Measurements from ENCODE around the gene RAB40A.
A peak's percentile ranks its signal among the peaks of the same experiment; 100 is the strongest.

The RAB40A gene

DNA sequence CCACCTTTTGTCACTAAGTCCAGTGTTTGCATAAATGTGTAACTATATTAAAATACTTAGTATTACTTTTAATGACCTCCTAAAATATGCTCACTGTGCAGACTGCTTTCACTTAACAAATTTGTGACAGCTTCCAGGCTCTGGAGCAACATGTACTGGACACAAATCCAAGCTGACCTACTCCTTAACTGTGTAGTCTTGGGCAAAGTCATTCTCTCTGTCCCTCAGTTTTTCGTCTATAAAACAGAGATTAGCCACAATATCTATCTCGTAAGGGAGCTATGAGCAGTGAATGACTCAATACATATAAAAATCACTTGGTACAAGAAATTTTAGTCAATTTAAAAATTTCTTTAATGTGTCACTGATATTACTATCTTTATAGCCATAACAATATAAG lies 20.4 kb upstream of the RAB40A start:
- Histone ChIP-seq H3K36me3 (ENCODE audit: control insufficient read depth, low read depth, low read length) (no peaks in the 10 kb centered on the region), H3K9ac (ENCODE audit: low read length) (no peak overlapping the region), H3K9me3 (ENCODE audit: control insufficient read depth, low read depth, low read length) (no peaks in the 10 kb centered on the region), H3K27ac (ENCODE audit: low read length) (no peak overlapping the region), H3K27me3 (ENCODE audit: control insufficient read depth, insufficient read depth, low read length) (no peaks in the 10 kb centered on the region), H3K4me1 (ENCODE audit: control insufficient read depth, low read depth, low read length) (no peaks in the 10 kb centered on the region), H3K4me3 (ENCODE audit: low read length) (no peak overlapping the region)

GRCh38 chrX:103538728-103539127 lies 19.4 kb upstream of the RAB40A start:
- Histone ChIP-seq H3K27ac (ENCODE audit: low read length) (no peak overlapping the region), H3K4me3 (ENCODE audit: low read length) (no peak overlapping the region), H3K9me3 (ENCODE audit: control insufficient read depth, low read depth, low read length) (no peaks in the 10 kb centered on the region), H3K36me3 (ENCODE audit: control insufficient read depth, low read depth, low read length) (no peaks in the 10 kb centered on the region), H3K27me3 (ENCODE audit: control insufficient read depth, insufficient read depth, low read length) (peaks cover 6% of the 10 kb centered on the region), H3K9ac (ENCODE audit: low read length) (no peak overlapping the region), H3K4me1 (ENCODE audit: control insufficient read depth, low read depth, low read length) (no peaks in the 10 kb centered on the region)

DNA sequence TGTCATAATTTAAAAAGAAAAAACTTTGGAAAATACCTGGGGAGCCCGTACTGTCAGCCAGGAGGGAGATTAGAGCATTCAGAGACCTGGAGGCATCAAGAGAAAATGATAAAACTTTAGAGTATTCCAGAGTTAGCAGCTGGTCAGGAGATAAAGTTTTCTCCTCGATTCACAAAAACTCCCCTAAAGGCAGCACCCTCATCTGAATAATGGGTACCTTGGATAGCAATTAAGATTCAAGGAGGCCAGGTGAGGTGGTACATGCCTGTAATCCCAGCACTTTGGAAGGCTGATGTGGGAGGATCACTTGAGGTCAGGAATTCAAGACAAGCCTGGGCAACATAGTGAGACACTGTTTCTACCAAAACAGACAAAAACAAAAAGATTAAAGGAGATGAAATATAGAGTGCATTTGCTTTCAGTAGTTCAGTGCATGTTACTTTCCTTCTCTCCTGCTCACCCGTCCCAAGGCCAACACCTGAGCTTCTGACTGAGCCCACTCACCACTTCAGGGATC lies 18.6 kb upstream of the RAB40A start:
- H3K9ac ChIP-seq (ENCODE audit: low read length): no peak overlapping the region
- H3K36me3 ChIP-seq (ENCODE audit: control insufficient read depth, low read depth, low read length): no peaks in the 10 kb centered on the region
- H3K4me3 ChIP-seq (ENCODE audit: low read length): no peak overlapping the region
- no peak overlapping the region for H3K27ac ChIP-seq (ENCODE audit: low read length)
- H3K4me1 ChIP-seq (ENCODE audit: control insufficient read depth, low read depth, low read length): no peaks in the 10 kb centered on the region
- no peaks in the 10 kb centered on the region for H3K9me3 ChIP-seq (ENCODE audit: control insufficient read depth, low read depth, low read length)
- peaks cover 6% of the 10 kb centered on the region for H3K27me3 ChIP-seq (ENCODE audit: control insufficient read depth, insufficient read depth, low read length)

DNA sequence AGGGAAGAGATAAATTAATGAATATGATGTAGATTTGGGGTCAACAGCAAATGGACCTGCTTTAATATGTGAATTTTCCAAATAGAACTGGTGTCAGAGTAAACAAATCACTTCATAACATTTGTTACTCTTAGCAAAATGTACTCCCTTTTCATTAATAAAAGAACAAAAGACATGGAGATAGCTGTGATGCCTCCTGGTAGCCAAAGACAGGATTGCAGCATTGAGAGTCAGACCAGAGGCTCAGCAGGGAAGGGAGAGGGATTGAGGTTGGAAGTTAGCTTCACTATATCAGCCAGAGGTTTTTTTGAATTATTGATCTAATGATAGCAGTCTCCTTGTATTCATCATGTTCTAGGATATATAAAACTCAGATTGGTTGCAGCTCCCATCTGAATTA lies 17.4 kb upstream of the RAB40A start:
- no peaks in the 10 kb centered on the region for H3K36me3 ChIP-seq (ENCODE audit: control insufficient read depth, low read depth, low read length)
- H3K4me3 ChIP-seq (ENCODE audit: low read length): no peak overlapping the region
- no peak overlapping the region for H3K27ac ChIP-seq (ENCODE audit: low read length)
- no peaks in the 10 kb centered on the region for H3K4me1 ChIP-seq (ENCODE audit: control insufficient read depth, low read depth, low read length)
- H3K9ac ChIP-seq (ENCODE audit: low read length): no peak overlapping the region
- H3K27me3 ChIP-seq (ENCODE audit: control insufficient read depth, insufficient read depth, low read length): peaks cover 6% of the 10 kb centered on the region
- H3K9me3 ChIP-seq (ENCODE audit: control insufficient read depth, low read depth, low read length): no peaks in the 10 kb centered on the region

DNA sequence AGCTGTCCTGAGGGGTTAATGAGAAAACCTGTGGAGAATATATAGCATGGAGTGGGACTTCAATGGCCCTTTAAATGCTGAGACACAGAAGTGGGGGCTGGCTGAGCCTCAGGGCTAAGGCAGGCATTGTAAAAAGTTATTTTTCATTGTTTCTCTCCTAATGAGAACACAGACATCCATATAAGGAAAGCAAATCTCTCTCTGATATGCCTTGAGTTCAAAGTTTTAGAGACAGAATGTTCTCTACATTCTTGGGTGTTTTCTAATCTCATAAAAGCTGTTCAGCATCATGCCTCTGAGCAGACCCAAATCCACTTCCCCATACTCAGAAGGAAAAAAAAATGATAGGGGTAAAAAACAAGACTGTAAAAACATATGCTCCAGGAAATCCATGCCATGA lies 16.8 kb upstream of the RAB40A start:
- Histone ChIP-seq H3K36me3 (ENCODE audit: control insufficient read depth, low read depth, low read length) (no peaks in the 10 kb centered on the region), H3K27me3 (ENCODE audit: control insufficient read depth, insufficient read depth, low read length) (peaks cover 6% of the 10 kb centered on the region), H3K4me3 (ENCODE audit: low read length) (no peak overlapping the region), H3K9me3 (ENCODE audit: control insufficient read depth, low read depth, low read length) (no peaks in the 10 kb centered on the region), H3K9ac (ENCODE audit: low read length) (no peak overlapping the region), H3K4me1 (ENCODE audit: control insufficient read depth, low read depth, low read length) (no peaks in the 10 kb centered on the region), H3K27ac (ENCODE audit: low read length) (no peak overlapping the region)

DNA sequence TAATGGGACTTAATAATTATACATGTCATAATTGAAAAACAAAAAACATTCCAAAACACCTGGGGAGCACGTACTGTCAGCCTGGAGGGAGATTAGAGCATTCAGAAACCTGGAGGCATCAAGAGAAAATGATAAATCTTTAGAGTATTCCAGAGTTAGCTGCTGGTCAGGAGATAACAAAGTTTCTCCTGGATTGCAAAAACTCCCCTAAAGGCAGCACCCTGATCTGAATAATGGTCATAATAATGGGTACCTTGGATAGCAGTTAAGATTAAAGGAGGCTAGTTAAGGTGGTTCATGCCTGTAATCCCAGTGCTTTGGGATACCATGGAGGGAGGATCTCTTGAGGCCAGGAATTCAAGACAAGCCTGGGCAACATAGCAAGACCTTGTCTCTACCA lies 15.9 kb upstream of the RAB40A start:
- H3K4me3 ChIP-seq (ENCODE audit: low read length): no peak overlapping the region
- no peaks in the 10 kb centered on the region for H3K4me1 ChIP-seq (ENCODE audit: control insufficient read depth, low read depth, low read length)
- no peaks in the 10 kb centered on the region for H3K36me3 ChIP-seq (ENCODE audit: control insufficient read depth, low read depth, low read length)
- H3K9me3 ChIP-seq (ENCODE audit: control insufficient read depth, low read depth, low read length): no peaks in the 10 kb centered on the region
- no peak overlapping the region for H3K27ac ChIP-seq (ENCODE audit: low read length)
- peaks cover 6% of the 10 kb centered on the region for H3K27me3 ChIP-seq (ENCODE audit: control insufficient read depth, insufficient read depth, low read length)
- no peak overlapping the region for H3K9ac ChIP-seq (ENCODE audit: low read length)

GRCh38 chrX:103533511-103534216 lies 14.4 kb upstream of the RAB40A start:
- H3K4me3 ChIP-seq (ENCODE audit: low read length): peak overlapping the region; percentile 68
- peak overlapping the region; percentile 32 for H3K9ac ChIP-seq (ENCODE audit: low read length)
- peaks cover 6% of the 10 kb centered on the region for H3K27me3 ChIP-seq (ENCODE audit: control insufficient read depth, insufficient read depth, low read length)
- H3K27ac ChIP-seq (ENCODE audit: low read length): no peak overlapping the region
- no peaks in the 10 kb centered on the region for H3K36me3 ChIP-seq (ENCODE audit: control insufficient read depth, low read depth, low read length)
- no peaks in the 10 kb centered on the region for H3K9me3 ChIP-seq (ENCODE audit: control insufficient read depth, low read depth, low read length)
- H3K4me1 ChIP-seq (ENCODE audit: control insufficient read depth, low read depth, low read length): no peaks in the 10 kb centered on the region

GRCh38 chrX:103531002-103531401 lies 11.7 kb upstream of the RAB40A start:
- H3K4me1 ChIP-seq (ENCODE audit: control insufficient read depth, low read depth, low read length): no peaks in the 10 kb centered on the region
- no peak overlapping the region for H3K9ac ChIP-seq (ENCODE audit: low read length)
- peaks cover 6% of the 10 kb centered on the region for H3K27me3 ChIP-seq (ENCODE audit: control insufficient read depth, insufficient read depth, low read length)
- no peak overlapping the region for H3K4me3 ChIP-seq (ENCODE audit: low read length)
- H3K9me3 ChIP-seq (ENCODE audit: control insufficient read depth, low read depth, low read length): no peaks in the 10 kb centered on the region
- H3K36me3 ChIP-seq (ENCODE audit: control insufficient read depth, low read depth, low read length): no peaks in the 10 kb centered on the region
- no peak overlapping the region for H3K27ac ChIP-seq (ENCODE audit: low read length)

DNA sequence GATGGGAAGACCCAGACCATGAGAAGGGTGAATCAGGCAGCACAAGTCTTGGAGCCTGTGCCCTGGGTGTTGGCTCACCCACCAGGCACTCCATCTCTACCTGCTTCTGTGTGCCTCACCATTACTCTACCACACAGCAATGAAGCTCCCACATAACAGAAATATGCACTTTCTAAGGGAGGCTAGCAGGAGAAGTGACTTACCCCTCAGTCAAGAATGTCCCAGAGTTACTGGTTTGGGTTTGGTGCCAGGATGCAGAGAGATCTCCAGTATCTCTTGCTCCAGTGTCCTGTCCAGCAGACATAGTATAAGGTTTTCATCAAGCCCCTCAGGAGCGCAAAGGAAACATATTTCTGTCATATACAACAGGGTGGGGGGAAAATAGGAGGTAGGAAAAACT lies 11.3 kb upstream of the RAB40A start:
- H3K9ac ChIP-seq (ENCODE audit: low read length): no peak overlapping the region
- H3K36me3 ChIP-seq (ENCODE audit: control insufficient read depth, low read depth, low read length): no peaks in the 10 kb centered on the region
- H3K4me3 ChIP-seq (ENCODE audit: low read length): no peak overlapping the region
- H3K4me1 ChIP-seq (ENCODE audit: control insufficient read depth, low read depth, low read length): no peaks in the 10 kb centered on the region
- H3K27me3 ChIP-seq (ENCODE audit: control insufficient read depth, insufficient read depth, low read length): peaks cover 6% of the 10 kb centered on the region
- H3K9me3 ChIP-seq (ENCODE audit: control insufficient read depth, low read depth, low read length): no peaks in the 10 kb centered on the region
- H3K27ac ChIP-seq (ENCODE audit: low read length): no peak overlapping the region

- no peak overlapping the region for H3K9ac ChIP-seq (ENCODE audit: low read length)
- no peak overlapping the region for H3K4me3 ChIP-seq (ENCODE audit: low read length)
- no peaks in the 10 kb centered on the region for H3K36me3 ChIP-seq (ENCODE audit: control insufficient read depth, low read depth, low read length)
- no peak overlapping the region for H3K27ac ChIP-seq (ENCODE audit: low read length)
- no peaks in the 10 kb centered on the region for H3K4me1 ChIP-seq (ENCODE audit: control insufficient read depth, low read depth, low read length)
- peaks cover 6% of the 10 kb centered on the region for H3K27me3 ChIP-seq (ENCODE audit: control insufficient read depth, insufficient read depth, low read length)
- no peaks in the 10 kb centered on the region for H3K9me3 ChIP-seq (ENCODE audit: control insufficient read depth, low read depth, low read length)
Measured at GRCh38 chrX:103529550-103529949, 10.3 kb upstream of the RAB40A start.

DNA sequence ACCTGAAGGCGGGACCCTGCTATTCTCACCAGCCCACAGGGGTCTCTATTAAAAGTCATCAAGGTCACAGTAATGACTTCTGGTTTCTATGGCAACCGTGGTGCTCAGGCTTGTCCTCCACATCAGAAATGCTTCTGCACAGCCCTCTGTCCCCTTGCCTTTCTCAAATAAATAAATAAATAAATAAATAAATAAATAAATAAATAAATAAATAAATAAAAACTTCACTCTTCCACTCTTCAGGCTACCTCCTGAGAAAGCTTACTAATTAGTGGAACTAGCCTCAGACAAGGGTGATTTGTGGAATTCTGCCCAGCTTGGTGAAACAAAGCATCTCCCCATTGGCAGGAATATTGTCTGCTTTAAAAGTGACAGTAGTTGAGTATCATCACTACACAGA lies 5.5 kb upstream of the RAB40A start:
- no peak overlapping the region for H3K27ac ChIP-seq (ENCODE audit: low read length)
- H3K4me1 ChIP-seq (ENCODE audit: control insufficient read depth, low read depth, low read length): no peaks in the 10 kb centered on the region
- H3K27me3 ChIP-seq (ENCODE audit: control insufficient read depth, insufficient read depth, low read length): no peaks in the 10 kb centered on the region
- H3K4me3 ChIP-seq (ENCODE audit: low read length): no peak overlapping the region
- H3K9me3 ChIP-seq (ENCODE audit: control insufficient read depth, low read depth, low read length): no peaks in the 10 kb centered on the region
- no peaks in the 10 kb centered on the region for H3K36me3 ChIP-seq (ENCODE audit: control insufficient read depth, low read depth, low read length)
- H3K9ac ChIP-seq (ENCODE audit: low read length): no peak overlapping the region

GRCh38 chrX:103523605-103524004 lies 4.3 kb upstream of the RAB40A start:
- Histone ChIP-seq H3K4me1 (ENCODE audit: control insufficient read depth, low read depth, low read length) (no peaks in the 10 kb centered on the region), H3K27me3 (ENCODE audit: control insufficient read depth, insufficient read depth, low read length) (peaks cover 3% of the 10 kb centered on the region)

More at GRCh38 chrX:103523605-103524004, 4.3 kb upstream of the RAB40A start:
- H3K36me3 ChIP-seq (ENCODE audit: control insufficient read depth, low read depth, low read length): no peaks in the 10 kb centered on the region
- no peak overlapping the region for H3K9ac ChIP-seq (ENCODE audit: low read length)
- no peak overlapping the region for H3K4me3 ChIP-seq (ENCODE audit: low read length)
- no peaks in the 10 kb centered on the region for H3K9me3 ChIP-seq (ENCODE audit: control insufficient read depth, low read depth, low read length)
- no peak overlapping the region for H3K27ac ChIP-seq (ENCODE audit: low read length)
